HG03558 (cell line): ENCODE measurements around the gene CD68.
A peak's percentile ranks its signal among the peaks of the same experiment; 100 is the strongest.

ENCODE experiments used
- ATAC-seq: cut with Tn5 transposase; IDR thresholded peaks from one replicate; pipeline ENCODE4 v1.9.1; 2021; ENCODE audit warnings: moderate number of reproducible peaks; ENCODE audit not compliant: unreplicated experiment; ENCODE audit errors: extremely low read depth

The CD68 gene

DNA sequence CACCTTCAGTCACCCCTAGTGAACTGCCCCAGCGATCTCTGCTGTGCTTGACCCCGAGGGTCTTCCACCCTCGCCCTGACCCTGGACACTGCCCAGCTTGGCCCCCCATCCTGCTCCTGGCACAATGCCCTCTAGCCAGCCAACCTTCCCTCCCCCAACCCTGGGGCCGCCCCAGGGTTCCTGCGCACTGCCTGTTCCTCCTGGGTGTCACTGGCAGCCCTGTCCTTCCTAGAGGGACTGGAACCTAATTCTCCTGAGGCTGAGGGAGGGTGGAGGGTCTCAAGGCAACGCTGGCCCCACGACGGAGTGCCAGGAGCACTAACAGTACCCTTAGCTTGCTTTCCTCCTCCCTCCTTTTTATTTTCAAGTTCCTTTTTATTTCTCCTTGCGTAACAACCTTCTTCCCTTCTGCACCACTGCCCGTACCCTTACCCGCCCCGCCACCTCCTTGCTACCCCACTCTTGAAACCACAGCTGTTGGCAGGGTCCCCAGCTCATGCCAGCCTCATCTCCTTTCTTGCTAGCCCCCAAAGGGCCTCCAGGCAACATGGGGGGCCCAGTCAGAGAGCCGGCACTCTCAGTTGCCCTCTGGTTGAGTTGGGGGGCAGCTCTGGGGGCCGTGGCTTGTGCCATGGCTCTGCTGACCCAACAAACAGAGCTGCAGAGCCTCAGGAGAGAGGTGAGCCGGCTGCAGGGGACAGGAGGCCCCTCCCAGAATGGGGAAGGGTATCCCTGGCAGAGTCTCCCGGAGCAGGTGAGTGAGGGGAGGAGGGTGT is 20.7 kb upstream of the CD68 start, which contains the start of gene TNFSF13:
Gene TNFSF13, plus strand, starts transcription at position 207 of the 776 bp plus-strand sequence. Its CDS starts 290 bp downstream, at position 497.
- no peak for ATAC-seq

DNA sequence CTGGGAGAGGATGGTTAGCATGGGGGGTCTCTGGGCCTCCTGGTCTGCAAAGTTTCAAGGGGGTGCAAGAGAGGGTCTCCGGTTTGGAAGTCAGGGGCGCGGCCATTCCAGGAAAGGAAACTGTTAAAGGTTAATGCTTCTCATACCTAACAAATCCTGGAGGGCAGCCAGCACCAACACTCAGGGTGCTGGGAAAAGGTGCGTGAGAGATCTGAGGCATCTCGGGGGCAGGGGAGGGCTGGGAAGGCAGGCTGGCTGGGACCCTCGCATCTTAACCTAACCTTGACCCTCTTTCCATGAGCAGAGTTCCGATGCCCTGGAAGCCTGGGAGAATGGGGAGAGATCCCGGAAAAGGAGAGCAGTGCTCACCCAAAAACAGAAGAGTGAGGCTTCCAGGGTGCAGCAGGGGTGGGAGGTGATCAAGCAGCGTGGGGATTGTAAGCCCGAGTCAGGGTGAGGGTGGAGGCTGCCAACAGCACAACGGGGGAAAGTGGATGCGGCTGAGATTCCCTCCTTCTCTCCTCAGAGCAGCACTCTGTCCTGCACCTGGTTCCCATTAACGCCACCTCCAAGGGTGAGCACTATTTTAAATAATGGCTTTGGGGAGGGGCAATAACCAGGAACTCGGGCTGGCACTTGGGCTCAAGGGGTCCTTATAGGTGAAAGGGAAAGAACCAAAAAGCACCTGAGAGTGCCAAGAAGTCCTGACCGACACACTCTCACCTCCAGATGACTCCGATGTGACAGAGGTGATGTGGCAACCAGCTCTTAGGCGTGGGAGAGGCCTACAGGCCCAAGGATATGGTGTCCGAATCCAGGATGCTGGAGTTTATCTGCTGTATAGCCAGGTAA is 19.9 kb upstream of the CD68 start:
- no peak for ATAC-seq

- no peak for ATAC-seq
Observed at GRCh38 chr17:7560172-7561027, 19.0 kb upstream of the CD68 start.

- ATAC-seq: no peak
Observed at GRCh38 chr17:7561028-7561575, 18.3 kb upstream of the CD68 start.

- ATAC-seq: no peak
Observed at GRCh38 chr17:7561589-7562207, 17.7 kb upstream of the CD68 start, which contains the start of gene SENP3. Gene SENP3 (plus strand): TSS chr17:7561919. CDS start chr17:7563077, 1,158 bp downstream.

GRCh38 chr17:7562208-7562605 is 17.2 kb upstream of the CD68 start:
- ATAC-seq: no peak

GRCh38 chr17:7563115-7563869 is 16.1 kb upstream of the CD68 start:
- no peak for ATAC-seq

DNA sequence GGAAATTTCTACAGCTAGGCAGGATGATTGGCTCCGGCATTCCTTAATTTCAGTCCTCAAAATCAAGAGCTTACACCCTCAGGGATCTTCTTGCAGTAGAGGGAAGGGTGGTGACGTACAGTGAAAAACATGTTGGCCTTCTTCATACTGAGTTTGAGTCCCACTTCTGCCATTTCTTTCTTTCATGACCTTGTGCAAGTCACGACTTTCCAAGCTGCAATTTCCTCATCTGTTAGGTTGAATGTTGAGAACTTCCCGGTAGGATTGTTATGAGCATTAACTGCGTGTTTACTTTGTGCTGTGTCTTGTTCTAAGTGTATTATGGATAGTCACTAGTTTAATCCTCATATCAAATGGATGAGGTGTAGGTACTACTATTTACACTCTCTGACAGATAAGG is 9.9 kb upstream of the CD68 start:
- no peak for ATAC-seq

DNA sequence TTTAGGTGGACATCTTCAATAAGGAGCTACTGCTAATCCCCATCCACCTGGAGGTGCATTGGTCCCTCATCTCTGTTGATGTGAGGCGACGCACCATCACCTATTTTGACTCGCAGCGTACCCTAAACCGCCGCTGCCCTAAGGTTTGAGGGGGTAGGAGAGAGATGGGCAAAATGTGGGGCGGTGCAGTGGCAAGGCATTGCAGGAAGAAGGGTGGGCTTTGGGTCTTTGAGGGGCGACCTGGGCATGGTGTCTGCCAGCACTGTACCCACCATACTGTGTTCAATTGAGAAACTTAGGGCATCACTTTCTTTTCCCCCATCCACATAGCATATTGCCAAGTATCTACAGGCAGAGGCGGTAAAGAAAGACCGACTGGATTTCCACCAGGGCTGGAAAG is 9.1 kb upstream of the CD68 start:
- ATAC-seq: no peak

GRCh38 chr17:7572338-7572587 is 7.2 kb upstream of the CD68 start:
- no peak for ATAC-seq

- ATAC-seq: peak; percentile 76
Observed at GRCh38 chr17:7572588-7573323, 6.7 kb upstream of the CD68 start.

GRCh38 chr17:7573324-7574080 is 5.9 kb upstream of the CD68 start:
- ATAC-seq: no peak

GRCh38 chr17:7574176-7574953 is 5.1 kb upstream of the CD68 start:
- no peak for ATAC-seq

GRCh38 chr17:7575481-7575883 is 4.0 kb upstream of the CD68 start:
- no peak for ATAC-seq

GRCh38 chr17:7575959-7576358 is 3.5 kb upstream of the CD68 start:
- no peak for ATAC-seq

DNA sequence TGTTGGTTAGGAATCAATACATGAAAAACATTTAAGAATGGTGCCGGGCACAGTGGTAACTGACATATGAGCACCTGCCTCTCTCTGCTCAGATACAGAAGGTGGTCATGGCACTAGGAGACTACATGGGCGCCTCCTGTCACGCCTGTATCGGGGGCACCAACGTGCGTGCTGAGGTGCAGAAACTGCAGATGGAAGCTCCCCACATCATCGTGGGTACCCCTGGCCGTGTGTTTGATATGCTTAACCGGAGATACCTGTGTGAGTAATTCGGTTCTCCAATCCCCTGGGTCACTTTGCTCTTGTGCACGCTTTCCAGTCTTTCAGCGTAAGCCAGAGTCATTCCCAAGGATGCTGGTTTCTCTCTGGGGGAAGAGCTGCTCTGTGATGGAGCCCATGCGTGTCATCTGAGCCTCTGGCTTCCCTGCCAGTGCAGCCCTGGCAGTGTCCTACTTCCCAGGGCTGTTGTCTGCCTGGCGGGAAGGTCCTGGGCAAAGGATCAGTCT is 3.0 kb upstream of the CD68 start:
- no peak for ATAC-seq
